ENCODE measurements around the gene HSD11B1L. TPM values are rescaled to one million over a fixed set of nuclear protein-coding genes. Genes with fewer than 3 reads are reported as not detected.
"Not testable (repeated sequence)": the region's sequence is repeated elsewhere in the genome, so short reads cannot be mapped to it uniquely, and the experiment has no call there.

The HSD11B1L gene
- total RNA-seq, 1 donor from 2014 or later, result 116 TPM

DNA sequence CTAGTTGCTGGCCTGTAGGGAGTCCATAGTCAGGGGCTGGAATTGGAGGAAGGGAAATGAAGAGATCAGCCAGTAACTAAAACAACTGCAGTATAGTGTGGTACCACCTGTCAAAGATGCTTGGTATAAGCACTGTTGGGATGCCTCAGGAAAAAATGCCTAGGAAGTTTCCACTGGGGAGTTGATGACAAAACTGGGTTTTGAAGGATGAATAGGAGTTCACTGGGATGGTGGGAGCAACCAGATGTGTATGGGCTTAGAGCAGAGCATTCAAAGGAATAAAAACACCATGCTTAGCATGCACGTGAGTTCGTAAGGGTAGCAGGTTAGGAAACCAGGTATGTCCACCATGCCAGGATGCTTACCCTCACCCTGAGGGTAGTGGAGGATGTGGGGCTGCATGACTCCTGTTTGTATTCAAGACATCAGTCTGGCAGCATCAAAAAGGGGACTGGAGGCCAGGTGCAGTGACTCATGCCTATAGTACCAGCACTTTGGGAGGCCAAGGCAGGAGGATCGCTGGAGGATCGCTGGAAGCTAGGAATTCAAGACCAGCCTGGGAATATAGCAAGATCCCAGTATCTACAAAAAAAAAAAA lies 46.7 kb downstream of the HSD11B1L start:
- Histone ChIP-seq H3K36me3 (no peaks in the 10 kb centered on the region), H3K9me3 (peaks cover 0 to 8% of the 10 kb centered on the region in 2 donors), H3K4me1 (no peaks in the 10 kb centered on the region), H3K4me3 (no peak overlapping the region), H3K27me3 (no peaks in the 10 kb centered on the region), H3K27ac (no peak overlapping the region)
- TF ChIP-seq, protein P1, sequence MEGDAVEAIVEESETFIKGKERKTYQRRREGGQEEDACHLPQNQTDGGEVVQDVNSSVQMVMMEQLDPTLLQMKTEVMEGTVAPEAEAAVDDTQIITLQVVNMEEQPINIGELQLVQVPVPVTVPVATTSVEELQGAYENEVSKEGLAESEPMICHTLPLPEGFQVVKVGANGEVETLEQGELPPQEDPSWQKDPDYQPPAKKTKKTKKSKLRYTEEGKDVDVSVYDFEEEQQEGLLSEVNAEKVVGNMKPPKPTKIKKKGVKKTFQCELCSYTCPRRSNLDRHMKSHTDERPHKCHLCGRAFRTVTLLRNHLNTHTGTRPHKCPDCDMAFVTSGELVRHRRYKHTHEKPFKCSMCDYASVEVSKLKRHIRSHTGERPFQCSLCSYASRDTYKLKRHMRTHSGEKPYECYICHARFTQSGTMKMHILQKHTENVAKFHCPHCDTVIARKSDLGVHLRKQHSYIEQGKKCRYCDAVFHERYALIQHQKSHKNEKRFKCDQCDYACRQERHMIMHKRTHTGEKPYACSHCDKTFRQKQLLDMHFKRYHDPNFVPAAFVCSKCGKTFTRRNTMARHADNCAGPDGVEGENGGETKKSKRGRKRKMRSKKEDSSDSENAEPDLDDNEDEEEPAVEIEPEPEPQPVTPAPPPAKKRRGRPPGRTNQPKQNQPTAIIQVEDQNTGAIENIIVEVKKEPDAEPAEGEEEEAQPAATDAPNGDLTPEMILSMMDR (IDR thresholded peaks at IDR 0.05), result no peak
- DNase-seq (ENCODE audit: low spot score in 2 of 2), result no peak
- intact Hi-C loops (cut with DNase I), result no loop called here

DNA sequence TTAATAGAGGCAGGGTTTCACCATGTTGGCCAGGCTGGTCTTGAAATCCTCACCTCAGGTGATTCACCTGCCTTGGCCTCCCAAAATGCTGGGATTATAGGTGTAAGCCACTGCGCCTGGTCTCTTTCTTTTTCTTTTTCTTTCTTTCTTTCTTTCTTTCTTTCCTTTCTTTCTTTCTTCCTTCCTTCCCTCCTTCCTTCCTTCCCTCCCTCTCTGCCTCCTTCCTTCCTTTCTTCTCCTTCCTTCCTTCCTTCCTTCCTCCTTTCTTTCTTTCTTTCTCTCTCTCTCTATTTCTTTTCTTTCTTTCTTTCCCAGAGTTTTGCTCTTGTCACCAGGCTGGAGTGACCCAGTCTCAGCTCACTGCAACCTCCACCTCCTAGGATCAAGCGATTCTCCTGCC lies 52.3 kb downstream of the HSD11B1L start:
- H3K4me3 ChIP-seq; H3K9me3 ChIP-seq; H3K36me3 ChIP-seq; H3K4me1 ChIP-seq; H3K27me3 ChIP-seq; intact Hi-C loops (cut with DNase I); H3K27ac ChIP-seq; DNase-seq (ENCODE audit: low spot score in 2 of 2): not testable (repeated sequence)

Other genes with a start within 250 kb of the HSD11B1L start
- gene ZNRF4, start 225.6 kb upstream of the HSD11B1L start, total RNA-seq, result not detected
- gene TINCR, start 113.1 kb upstream of the HSD11B1L start, total RNA-seq, result not detected
- gene SAFB2, start 58.3 kb upstream of the HSD11B1L start, total RNA-seq, result 10.7 TPM
- gene SAFB, start 57.9 kb upstream of the HSD11B1L start, total RNA-seq, result 114 TPM
- 75.6 TPM for gene MICOS13, start 511 bp upstream of the HSD11B1L start, total RNA-seq
- 885 TPM for gene RPL36, start 9.3 kb downstream of the HSD11B1L start, total RNA-seq
- gene LONP1, start 39.1 kb downstream of the HSD11B1L start, total RNA-seq, result 60.0 TPM
- gene CATSPERD, start 39.6 kb downstream of the HSD11B1L start, total RNA-seq, result not detected
- 3.5 TPM for gene PRR22, start 103.7 kb downstream of the HSD11B1L start, total RNA-seq
- gene DUS3L, start 110.1 kb downstream of the HSD11B1L start, total RNA-seq, result 13.1 TPM
- 0.85 TPM for gene NRTN, start 124.0 kb downstream of the HSD11B1L start, total RNA-seq
- not detected for gene FUT6, start 158.7 kb downstream of the HSD11B1L start, total RNA-seq
- gene FUT3, start 170.4 kb downstream of the HSD11B1L start, total RNA-seq, result not detected
- gene FUT5, start 189.5 kb downstream of the HSD11B1L start, total RNA-seq, result not detected
- 205 TPM for gene NDUFA11, start 222.8 kb downstream of the HSD11B1L start, total RNA-seq
- gene VMAC, start 223.8 kb downstream of the HSD11B1L start, total RNA-seq, result 15.2 TPM
- 8.1 TPM for gene CAPS, start 233.2 kb downstream of the HSD11B1L start, total RNA-seq